Kidney epithelial cell (primary cell): ENCODE results near the gene STRA8. TPM values are rescaled to one million over a fixed set of nuclear protein-coding genes. Genes with fewer than 3 reads are reported as not detected.

ENCODE experiments used
- DNase-seq: peaks from one replicate; pipeline ENCODE4 v3.0.0-alpha.2; 2010; ENCODE audit warnings: low read depth
- H3K27me3 ChIP-seq: 2 replicates; pipeline ENCODE4 v1.6.0; 2011; ENCODE audit warnings: low read length; ENCODE audit not compliant: control insufficient read depth, insufficient read depth
- H3K36me3 ChIP-seq: 2 replicates; pipeline ENCODE4 v1.5.1; 2011; ENCODE audit warnings: low read length; ENCODE audit not compliant: control insufficient read depth, insufficient read depth
- H3K4me3 ChIP-seq: 2 replicates; pipeline ENCODE4 v1.5.1; 2011; ENCODE audit warnings: low read depth, mild to moderate bottlenecking, control low read depth, low read length
- total RNA-seq: library from RNA; depleted of rRNA; stranded (reverse); fragments of >200 nt; gene quantifications from 2 replicates; pipeline ENCODE4 v1.2.3, GENCODE V29; 2015
- TF ChIP-seq, protein P1 (sequence below): IDR thresholded peaks from 2 replicates; pipeline ENCODE4 v1.5.1; 2011; ENCODE audit warnings: mild to moderate bottlenecking, moderate library complexity, low read length, control low read depth, inconsistent platforms; ENCODE audit not compliant: insufficient read depth, poor library complexity, severe bottlenecking

STRA8 gene
- total RNA-seq, 1 donor from 2014 or later = not detected

DNA sequence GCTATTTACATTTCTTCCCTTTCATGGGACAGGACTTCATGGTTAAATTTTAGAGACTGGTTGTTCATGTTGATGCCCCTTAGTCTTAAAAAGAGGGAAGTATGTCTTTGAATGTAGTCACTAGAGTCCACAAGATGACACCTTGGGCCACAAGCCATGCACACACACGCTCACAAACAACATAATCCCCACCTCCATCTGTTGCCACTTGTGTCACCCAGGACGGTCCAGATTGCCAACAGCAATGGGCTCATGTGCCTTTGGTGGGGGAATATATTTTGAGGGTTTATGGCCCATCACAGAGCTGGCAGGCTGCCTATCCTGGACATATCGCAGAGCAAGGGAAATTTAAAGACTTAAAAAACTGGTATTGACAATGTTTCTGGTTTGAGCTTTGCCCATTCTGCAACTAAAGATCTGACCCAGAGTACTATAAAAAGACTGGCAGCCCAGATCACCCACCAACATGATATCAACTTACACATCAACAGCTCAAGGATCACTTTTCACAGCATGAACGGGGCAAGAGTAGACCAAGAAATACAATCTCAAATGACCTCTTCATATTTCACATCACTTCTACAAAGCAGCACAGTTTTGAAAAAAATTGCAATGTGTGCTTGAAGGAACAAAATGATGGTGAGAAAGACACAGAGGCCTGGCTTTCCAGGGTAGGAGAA lies 50.5 kb downstream of the STRA8 start:
- DNase-seq = no peak
- H3K36me3 ChIP-seq = no peaks in the 10 kb centered on the region
- H3K27me3 ChIP-seq = no peaks in the 10 kb centered on the region
- no peak overlapping the region for H3K4me3 ChIP-seq
- TF ChIP-seq, protein P1, sequence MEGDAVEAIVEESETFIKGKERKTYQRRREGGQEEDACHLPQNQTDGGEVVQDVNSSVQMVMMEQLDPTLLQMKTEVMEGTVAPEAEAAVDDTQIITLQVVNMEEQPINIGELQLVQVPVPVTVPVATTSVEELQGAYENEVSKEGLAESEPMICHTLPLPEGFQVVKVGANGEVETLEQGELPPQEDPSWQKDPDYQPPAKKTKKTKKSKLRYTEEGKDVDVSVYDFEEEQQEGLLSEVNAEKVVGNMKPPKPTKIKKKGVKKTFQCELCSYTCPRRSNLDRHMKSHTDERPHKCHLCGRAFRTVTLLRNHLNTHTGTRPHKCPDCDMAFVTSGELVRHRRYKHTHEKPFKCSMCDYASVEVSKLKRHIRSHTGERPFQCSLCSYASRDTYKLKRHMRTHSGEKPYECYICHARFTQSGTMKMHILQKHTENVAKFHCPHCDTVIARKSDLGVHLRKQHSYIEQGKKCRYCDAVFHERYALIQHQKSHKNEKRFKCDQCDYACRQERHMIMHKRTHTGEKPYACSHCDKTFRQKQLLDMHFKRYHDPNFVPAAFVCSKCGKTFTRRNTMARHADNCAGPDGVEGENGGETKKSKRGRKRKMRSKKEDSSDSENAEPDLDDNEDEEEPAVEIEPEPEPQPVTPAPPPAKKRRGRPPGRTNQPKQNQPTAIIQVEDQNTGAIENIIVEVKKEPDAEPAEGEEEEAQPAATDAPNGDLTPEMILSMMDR = no peak

DNA sequence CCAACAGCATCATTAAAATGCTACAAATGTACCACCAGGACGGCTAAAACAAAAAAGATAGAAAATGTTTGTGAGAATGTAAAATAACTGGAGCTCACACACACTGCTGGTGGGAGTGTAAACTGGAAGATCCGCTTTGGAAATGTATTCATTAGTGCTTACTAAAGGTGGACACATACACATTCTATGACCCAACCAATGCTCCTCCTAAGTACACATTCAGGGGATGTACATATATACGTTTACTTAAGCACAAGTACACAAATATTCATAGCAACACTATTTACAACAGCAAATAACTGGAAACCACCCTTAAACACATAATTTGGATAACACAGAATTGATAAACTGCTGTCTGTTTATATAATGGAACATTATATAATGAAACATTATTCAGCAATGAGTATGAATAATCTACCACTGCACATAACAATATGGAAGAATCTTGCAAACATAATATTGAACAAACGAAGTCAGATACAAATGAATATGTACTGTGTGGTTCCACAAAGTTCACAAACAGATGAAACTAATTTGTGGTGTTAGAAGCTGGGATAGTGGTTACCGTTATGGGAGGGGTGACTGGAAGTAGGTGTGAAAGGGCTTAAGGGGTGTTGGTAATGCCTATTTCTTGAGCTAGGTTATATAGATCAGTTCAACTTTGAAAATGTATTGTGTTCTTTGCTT lies 52.1 kb downstream of the STRA8 start:
- TF ChIP-seq, protein P1 = no peak
- no peak overlapping the region for H3K4me3 ChIP-seq
- no peaks in the 10 kb centered on the region for H3K27me3 ChIP-seq
- DNase-seq = no peak
- H3K36me3 ChIP-seq = no peaks in the 10 kb centered on the region

DNA sequence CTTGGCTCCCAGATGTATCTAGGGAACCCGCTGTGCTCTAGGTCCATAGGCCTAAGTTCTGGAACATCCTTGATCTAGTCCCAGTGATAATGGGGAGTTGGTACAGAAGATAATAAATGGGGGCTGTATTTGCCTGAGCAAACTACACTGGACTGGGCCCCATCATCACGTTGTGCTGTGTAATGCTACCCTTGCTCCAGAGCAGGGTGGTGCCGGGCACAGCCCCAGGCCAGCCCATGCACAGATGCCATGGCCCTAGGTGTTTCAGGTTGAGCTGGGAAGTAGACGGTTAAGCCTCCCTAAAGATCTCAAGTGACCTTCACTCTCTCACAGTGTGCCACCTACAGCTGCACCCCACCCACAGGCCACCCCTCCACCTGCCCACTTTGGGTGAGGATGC lies 53.2 kb downstream of the STRA8 start:
- H3K4me3 ChIP-seq = no peak overlapping the region
- H3K36me3 ChIP-seq = no peaks in the 10 kb centered on the region
- DNase-seq = no peak
- TF ChIP-seq, protein P1 = no peak
- no peaks in the 10 kb centered on the region for H3K27me3 ChIP-seq

DNA sequence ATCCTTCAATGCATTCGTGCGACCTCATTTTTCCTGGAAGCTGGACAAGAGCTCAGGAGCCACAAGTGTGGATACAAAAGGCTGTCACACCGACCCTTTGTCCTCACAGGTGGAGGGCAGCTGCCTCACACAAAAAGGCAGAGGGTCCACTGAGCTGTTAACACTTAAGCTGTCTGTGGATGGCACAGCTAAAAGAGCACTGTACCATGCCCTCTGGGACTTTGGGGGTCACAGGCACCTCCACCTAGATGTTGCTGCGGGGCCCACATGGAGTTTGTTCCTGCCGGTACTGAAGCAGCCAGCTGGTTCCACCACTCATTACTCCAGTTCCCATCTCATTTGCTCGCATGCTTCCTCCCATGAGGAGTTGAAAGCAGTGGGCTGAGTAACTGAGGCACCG lies 57.0 kb downstream of the STRA8 start:
- no peak overlapping the region for H3K4me3 ChIP-seq
- TF ChIP-seq, protein P1 = no peak
- no peaks in the 10 kb centered on the region for H3K36me3 ChIP-seq
- DNase-seq = no peak
- H3K27me3 ChIP-seq = no peaks in the 10 kb centered on the region

DNA sequence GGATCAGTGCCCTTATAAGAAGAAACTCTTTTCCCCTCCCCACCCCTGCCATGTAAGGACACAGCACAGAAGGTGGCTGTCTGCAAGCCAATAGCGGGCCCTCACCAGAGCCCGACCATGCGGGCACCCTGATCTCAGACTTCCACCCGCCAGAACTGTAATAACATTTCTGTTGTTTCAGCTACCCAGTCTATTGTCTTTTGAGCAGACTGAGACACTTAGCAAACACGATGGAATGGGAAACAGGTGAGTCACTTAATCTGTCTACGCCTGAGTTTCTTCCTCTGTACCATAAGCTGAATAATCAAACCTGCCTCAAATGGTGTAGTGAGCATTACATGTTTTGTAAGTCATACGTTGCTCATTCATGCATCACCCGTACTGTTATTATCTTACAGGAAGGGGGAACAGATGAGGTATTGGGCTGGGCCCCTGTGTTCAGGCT lies 58.2 kb downstream of the STRA8 start:
- H3K27me3 ChIP-seq = no peaks in the 10 kb centered on the region

More for the DNA sequence above, 58.2 kb downstream of the STRA8 start:
- DNase-seq = peak; percentile 96
- H3K4me3 ChIP-seq = no peak overlapping the region
- TF ChIP-seq, protein P1 = no peak
- no peaks in the 10 kb centered on the region for H3K36me3 ChIP-seq
